ENCODE measurements around the gene AGFG2.
A peak's percentile ranks its signal among the peaks of the same experiment; 100 is the strongest.
"Not testable (repeated sequence)": the region's sequence is repeated elsewhere in the genome, so short reads cannot be mapped to it uniquely, and the experiment has no call there.

Gene AGFG2

GRCh38 chr7:100538654-100539435 lies at the start of gene AGFG2:
TSS of gene AGFG2 (plus strand) at chr7:100539203. CDS start at chr7:100539347, 144 bp downstream.
- DNase-seq (ENCODE audit: low read depth, low spot score): peak; percentile 99

DNA sequence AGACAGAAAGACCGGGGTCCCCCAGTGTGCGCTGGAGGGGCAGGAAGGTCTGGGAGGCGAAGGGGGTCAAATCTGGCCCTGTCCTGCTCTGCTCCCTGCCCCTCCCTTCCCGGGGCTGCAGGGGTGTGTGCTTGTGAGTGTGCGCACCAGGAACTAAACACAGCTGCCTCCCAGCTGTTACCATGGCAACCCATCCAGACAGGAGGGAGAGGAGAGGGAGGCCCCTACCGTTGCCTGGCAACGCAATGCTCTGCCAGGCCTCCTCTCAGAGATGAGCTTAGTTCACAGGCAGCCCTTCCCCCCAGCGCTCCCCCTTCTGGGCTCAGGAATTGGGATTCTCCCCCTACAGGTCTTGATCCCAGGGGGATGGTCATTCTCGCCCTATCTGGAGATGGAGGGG lies 49.2 kb upstream of the AGFG2 start:
- DNase-seq (ENCODE audit: low read depth, low spot score): peak; percentile 67

DNA sequence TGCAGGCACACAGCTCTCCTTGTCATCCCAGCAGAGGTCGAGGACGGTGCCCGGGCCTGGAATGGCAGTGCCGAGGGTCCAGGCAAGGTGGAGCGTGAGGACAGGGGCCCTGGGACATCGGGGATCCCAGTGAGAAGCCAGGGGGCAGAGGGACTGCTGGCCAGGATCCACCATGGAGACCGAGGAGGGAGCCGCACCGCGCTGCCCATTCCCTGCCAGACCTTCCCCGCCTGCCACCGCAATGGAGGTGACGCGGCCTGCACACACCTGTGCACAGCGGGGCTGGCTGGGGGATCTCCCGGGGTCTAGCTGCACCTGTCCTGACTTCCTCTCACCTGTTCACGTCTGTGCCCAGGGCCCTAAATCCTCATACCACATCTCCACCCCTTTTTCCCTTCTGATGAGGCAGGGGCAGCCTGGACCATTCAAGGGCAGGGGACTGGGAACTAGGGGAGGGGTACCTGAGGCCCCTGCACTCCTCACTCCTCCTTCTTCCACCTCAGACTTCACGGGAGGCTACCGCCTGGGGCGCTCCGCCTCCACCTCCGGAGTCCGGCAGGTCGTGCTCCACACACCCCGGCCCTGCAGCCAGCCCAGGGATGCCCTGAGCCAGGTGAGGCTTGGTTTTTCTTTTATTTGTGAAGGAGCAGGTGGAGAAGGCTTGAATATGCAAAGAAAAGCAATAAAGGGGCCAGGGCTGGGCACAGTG lies 48.4 kb upstream of the AGFG2 start:
- no peak for DNase-seq (ENCODE audit: low read depth, low spot score)

DNA sequence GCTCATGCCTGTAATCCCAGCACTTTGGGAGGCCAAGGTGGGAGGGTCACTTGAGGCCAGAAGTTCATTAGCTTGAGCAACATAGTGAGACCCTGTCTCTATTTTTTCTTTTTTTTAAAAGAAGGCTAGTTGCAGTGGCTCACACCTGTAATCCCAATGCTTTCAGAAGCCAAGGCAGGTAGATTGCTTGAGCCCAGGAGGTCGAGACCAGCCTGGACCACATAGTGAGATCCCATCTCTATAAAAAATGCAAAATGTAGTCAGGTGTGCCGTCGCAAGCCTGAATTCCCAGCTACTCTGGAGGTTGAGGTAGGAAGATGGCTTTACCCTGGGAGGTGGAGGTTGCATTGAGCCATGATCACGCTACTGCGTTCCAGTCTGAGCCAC lies 47.8 kb upstream of the AGFG2 start:
- no peak for DNase-seq (ENCODE audit: low read depth, low spot score)

DNA sequence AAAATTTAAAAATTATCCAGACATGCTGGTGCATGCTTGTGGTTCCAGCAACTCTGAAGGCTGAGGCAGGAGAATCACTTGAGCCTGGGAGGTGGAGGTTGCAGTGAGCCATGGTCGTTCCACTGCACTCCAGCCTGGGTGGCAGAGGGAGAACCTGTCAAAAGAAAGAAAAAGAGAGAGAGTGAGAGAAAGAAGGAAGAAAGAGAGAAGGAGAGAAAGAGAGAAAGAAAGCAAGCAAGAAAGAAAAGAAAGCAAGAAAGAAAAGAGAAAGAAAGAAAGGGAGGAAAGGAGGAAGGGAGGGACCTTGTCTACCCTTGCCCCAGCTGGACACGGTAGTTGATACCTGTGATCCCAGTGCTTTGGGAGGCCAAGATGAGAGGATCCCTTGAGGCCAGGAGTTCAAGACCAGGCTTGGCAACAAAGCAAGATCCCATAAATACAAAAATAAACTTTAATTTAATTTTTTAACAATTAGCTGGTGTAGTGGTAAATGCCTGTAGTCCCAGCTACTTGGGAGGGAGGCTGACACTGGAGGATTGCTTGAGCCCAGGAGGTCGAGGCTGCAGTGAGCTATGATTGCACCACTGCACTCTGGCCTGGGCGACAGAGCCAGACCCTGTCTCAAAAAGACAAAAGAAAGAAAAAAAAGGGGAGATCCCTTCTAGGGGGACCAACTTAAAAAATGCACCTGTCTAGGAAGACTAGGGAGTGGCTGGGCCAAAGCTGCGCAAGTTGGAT lies 46.1 kb upstream of the AGFG2 start:
- DNase-seq (ENCODE audit: low read depth, low spot score): no peak

GRCh38 chr7:100493476-100494264 lies 45.3 kb upstream of the AGFG2 start:
- no peak for DNase-seq (ENCODE audit: low read depth, low spot score)

- no peak for DNase-seq (ENCODE audit: low read depth, low spot score)
These were observed 42.5 kb upstream of the AGFG2 start for GRCh38 chr7:100496509-100496908.

DNA sequence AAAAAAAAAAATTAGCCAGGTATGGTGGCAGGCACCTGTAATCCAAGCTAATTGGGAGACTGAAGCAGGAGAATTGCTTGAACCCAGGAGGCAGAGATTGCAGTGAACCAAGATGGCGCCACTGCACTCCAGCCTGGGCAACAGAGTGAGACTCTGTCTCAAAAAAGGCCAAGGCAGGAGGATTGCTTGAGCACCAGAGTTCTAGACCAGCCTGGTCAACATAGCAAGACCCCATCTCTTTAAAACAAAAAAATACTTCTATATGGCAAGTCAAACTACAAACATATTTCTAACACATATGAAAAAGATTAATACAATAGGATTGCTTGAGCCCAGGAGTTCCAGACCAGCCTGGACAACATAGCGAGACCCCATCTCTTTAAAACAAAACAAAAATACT lies 38.3 kb upstream of the AGFG2 start:
- DNase-seq (ENCODE audit: low read depth, low spot score): not testable (repeated sequence)

DNA sequence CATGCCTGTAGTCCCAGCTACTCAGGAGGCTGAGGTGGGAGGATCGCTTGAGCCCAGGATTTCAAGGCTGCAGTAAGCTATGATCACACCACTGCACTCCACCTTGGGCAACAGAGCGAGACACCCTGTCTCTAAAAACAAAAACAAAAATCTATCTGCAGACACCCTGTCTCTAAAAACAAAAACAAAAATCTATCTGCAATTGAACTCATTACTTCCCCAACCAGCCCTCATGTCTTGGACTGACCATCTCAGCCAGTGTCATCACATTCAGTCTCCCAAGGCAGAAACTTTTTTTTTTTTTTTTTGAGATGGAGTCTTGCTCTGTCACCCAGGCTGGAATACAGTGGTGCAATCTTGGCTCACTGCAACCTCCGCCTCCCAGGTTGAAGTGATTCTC lies 35.0 kb upstream of the AGFG2 start:
- DNase-seq (ENCODE audit: low read depth, low spot score): not testable (repeated sequence)

DNA sequence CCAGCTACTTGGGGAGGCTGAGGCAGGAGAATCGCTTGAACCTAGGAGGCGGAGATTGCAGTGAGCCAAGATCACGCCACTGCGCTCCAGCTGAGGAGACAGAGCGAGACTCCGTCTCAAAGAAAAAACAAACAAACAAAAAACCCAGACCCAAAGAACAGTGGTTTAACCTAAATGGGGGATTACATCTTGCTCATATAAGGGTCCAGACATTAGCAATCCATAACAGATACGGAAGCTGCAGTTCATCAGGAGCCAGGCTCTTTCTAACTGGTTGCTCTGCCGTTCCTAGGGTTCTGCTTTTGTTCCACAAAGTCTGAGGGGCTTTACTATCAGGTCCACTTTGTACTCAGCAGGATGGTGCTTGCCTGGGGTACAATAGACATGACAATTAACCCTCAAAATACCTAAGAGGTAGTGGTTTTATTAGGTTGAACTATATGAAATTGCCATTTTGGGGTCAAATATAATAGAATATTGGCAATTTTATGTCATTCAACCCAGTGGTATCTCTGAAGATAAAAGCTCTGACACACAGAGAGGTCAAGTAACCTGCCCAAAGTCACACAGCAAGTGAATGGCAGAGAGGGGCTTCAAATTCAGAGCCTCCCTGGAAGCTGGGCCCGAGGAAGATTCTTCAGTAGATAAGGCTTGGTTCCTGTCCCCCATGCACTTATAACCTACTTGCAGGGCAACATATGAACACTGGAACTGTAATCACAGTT lies 34.0 kb upstream of the AGFG2 start:
- DNase-seq (ENCODE audit: low read depth, low spot score): no peak

DNA sequence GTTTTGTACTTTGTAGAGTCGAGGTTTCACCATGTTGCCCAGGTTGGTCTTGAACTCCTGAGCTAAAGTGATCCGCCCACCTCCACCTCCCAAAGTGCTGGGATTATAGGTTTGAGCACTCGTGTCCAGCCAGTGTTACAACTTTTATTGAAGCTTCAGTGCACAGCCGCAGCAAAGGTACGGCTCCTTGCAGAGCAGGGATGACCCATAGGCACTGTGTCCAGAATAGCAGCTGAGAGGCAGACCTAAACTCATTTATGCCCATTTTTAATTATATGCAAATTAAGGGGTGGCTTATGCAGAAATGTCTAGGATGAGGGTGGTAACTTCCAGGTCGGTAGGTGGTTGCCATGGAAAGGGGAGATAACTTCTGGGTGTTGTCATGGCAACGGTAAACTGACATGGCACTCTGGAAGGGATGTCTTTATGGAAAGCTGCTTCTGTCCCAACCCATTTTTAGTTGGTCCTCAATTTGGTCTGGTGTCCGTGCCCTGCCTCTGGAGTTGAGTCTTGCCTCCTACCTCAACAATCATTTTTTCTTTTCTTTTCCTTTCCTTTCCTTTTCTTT lies 32.6 kb upstream of the AGFG2 start:
- DNase-seq (ENCODE audit: low read depth, low spot score): no peak

- DNase-seq (ENCODE audit: low read depth, low spot score): peak; percentile 57
These were observed 29.8 kb upstream of the AGFG2 start for GRCh38 chr7:100509231-100509630.

GRCh38 chr7:100510437-100511239 lies 28.4 kb upstream of the AGFG2 start:
- no peak for DNase-seq (ENCODE audit: low read depth, low spot score)

- no peak for DNase-seq (ENCODE audit: low read depth, low spot score)
These were observed 25.7 kb upstream of the AGFG2 start for GRCh38 chr7:100513212-100513810.

DNA sequence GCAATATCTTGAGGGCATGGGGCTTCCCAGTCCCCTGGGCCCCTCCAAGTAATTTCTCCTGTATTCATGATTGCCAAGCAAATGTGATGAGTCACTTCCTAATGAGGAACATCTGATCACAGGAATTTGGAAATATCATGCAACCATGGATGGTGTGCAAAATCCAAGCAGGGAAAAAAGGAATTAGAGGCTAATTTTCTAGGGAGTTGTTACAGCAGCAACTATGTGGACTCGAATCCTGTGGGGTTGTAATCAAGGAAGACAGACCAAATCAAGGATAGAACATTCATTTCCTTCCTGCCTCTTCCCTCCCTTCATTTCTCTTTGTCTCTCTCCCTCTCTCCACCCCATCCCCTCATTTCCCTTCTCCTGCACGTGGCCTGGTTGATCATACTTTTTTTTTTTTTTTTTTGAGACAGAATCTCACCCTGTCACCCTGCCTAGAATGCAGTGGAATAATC lies 23.9 kb upstream of the AGFG2 start:
- no peak for DNase-seq (ENCODE audit: low read depth, low spot score)

GRCh38 chr7:100516135-100516812 lies 22.7 kb upstream of the AGFG2 start:
- peak; percentile 79 for DNase-seq (ENCODE audit: low read depth, low spot score)

DNA sequence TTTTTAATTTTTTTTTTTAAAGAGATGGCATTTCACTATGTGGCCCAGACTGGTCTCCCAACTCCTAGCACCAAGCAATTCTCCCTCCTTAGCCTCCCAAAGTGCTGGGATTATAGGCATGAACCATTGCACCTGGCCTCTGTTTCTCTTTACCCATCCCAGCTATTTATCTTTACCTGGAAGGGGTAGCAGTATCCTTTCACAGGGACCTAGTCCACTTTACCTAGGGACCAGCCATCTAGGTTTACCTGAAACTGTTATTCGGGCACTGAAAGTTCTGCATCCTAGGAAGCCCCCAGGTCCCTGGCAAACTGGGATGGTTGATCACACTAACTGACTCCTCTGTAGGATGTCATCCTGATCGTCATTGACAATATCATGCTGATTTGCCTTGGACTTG lies 21.7 kb upstream of the AGFG2 start:
- DNase-seq (ENCODE audit: low read depth, low spot score): no peak

DNA sequence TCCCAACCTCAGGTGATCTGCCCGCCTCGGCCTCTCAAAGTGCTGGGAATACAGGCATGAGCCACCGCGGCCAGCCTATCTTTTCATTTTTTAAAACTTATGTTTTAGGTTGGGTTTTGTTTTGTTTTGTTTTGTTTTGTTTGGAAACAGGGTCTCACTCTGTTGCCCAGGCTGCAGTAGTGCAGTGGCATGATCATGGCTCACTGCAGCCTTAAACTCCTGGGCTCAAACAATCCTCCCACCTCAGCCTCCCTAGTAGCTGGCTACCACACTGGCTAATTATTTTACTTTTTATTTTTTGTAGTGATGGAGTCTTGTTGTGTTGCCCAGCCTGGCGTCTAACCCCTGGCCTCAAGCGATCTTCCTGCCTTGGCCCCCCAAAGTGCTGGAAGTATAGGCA lies 19.4 kb upstream of the AGFG2 start:
- DNase-seq (ENCODE audit: low read depth, low spot score): no peak

GRCh38 chr7:100520138-100520537 lies 18.9 kb upstream of the AGFG2 start:
- DNase-seq (ENCODE audit: low read depth, low spot score): no peak

Measured in smooth muscle cell of the brain vasculature (primary cell).